H9 (cell line): ENCODE results near the gene ZNF547. TPM values are rescaled to one million over a fixed set of nuclear protein-coding genes. Genes with fewer than 3 reads are reported as not detected.
A peak's percentile ranks its signal among the peaks of the same experiment; 100 is the strongest.

Experiments used
- DNase-seq: peaks from one replicate; pipeline ENCODE4 v3.0.0-alpha.2; 2017
- H2AFZ ChIP-seq: one replicate; pipeline ENCODE4 v1.6.1; 2013; ENCODE audit warnings: mild to moderate bottlenecking, low read length, control low read depth, moderate library complexity
- H2AK5ac ChIP-seq: 2 replicates; pipeline ENCODE4 v1.6.1; 2013; ENCODE audit warnings: low read length, control low read depth, mixed read lengths; ENCODE audit not compliant: insufficient read length
- H2BK120ac ChIP-seq: one replicate; pipeline ENCODE4 v1.6.1; 2013; ENCODE audit warnings: low read depth, mild to moderate bottlenecking, low read length, control low read depth, inconsistent platforms; ENCODE audit not compliant: poor library complexity, severe bottlenecking
- H2BK12ac ChIP-seq: 2 replicates; pipeline ENCODE4 v1.6.1; 2013; ENCODE audit warnings: low read length, control low read depth, mixed read lengths, low read depth; ENCODE audit not compliant: insufficient read length
- H2BK15ac ChIP-seq: 2 replicates; pipeline ENCODE4 v1.6.1; 2013; ENCODE audit warnings: low read depth, low read length, control low read depth
- H2BK20ac ChIP-seq: one replicate; pipeline ENCODE4 v1.6.1; 2013; ENCODE audit warnings: low read depth, mild to moderate bottlenecking, low read length, control low read depth, inconsistent platforms; ENCODE audit not compliant: poor library complexity, severe bottlenecking
- H2BK5ac ChIP-seq: 2 replicates; pipeline ENCODE4 v1.6.1; 2013; ENCODE audit warnings: low read length, control low read depth, mixed read lengths; ENCODE audit not compliant: insufficient read length
- H3K14ac ChIP-seq: 2 replicates; pipeline ENCODE4 v1.6.1; 2013; ENCODE audit warnings: low read length, control low read depth; ENCODE audit not compliant: insufficient read depth
- H3K18ac ChIP-seq: 2 replicates; pipeline ENCODE4 v1.6.1; 2013; ENCODE audit warnings: low read depth, mild to moderate bottlenecking, mixed read lengths, low read length, control low read depth; ENCODE audit not compliant: insufficient read length
- H3K23ac ChIP-seq: 2 replicates; pipeline ENCODE4 v1.6.1; 2013; ENCODE audit warnings: low read length, control low read depth, mixed read lengths, low read depth; ENCODE audit not compliant: insufficient read length
- H3K23me2 ChIP-seq: 2 replicates; pipeline ENCODE4 v1.6.1; 2013; ENCODE audit warnings: low read depth, mild to moderate bottlenecking, mixed read lengths, low read length, control low read depth; ENCODE audit not compliant: insufficient read length, poor library complexity, severe bottlenecking
- H3K27ac ChIP-seq: 2 replicates; pipeline ENCODE4 v1.5.1; 2013; ENCODE audit warnings: low read length, control low read depth, mixed read lengths, low read depth; ENCODE audit not compliant: insufficient read length
- H3K27me3 ChIP-seq: 2 replicates; pipeline ENCODE4 v1.6.1; 2013; ENCODE audit warnings: low read length, control low read depth, inconsistent platforms; ENCODE audit not compliant: insufficient read depth
- H3K4ac ChIP-seq: 2 replicates; pipeline ENCODE4 v1.6.1; 2013; ENCODE audit warnings: low read depth, mild to moderate bottlenecking, control low read depth, inconsistent platforms, low read length, moderate library complexity
- H3K4me1 ChIP-seq: 2 replicates; pipeline ENCODE4 v1.6.1; 2013; ENCODE audit warnings: low read length, control low read depth, inconsistent platforms; ENCODE audit not compliant: insufficient read depth
- H3K4me2 ChIP-seq: 2 replicates; pipeline ENCODE4 v1.6.1; 2013; ENCODE audit warnings: low read length, control low read depth, mixed read lengths; ENCODE audit not compliant: insufficient read length, insufficient read depth
- H3K56ac ChIP-seq: 2 replicates; pipeline ENCODE4 v1.6.1; 2013; ENCODE audit warnings: low read depth, mild to moderate bottlenecking, mixed read lengths, low read length, control low read depth; ENCODE audit not compliant: insufficient read length
- H3K79me1 ChIP-seq: 2 replicates; pipeline ENCODE4 v1.6.1; 2013; ENCODE audit warnings: low read depth, mild to moderate bottlenecking, moderate library complexity, low read length, control low read depth, inconsistent platforms; ENCODE audit not compliant: insufficient read depth, poor library complexity, severe bottlenecking
- H3K79me2 ChIP-seq: 2 replicates; pipeline ENCODE4 v1.6.1; 2013; ENCODE audit warnings: low read length, control low read depth, inconsistent platforms; ENCODE audit not compliant: insufficient read depth
- H3K9ac ChIP-seq: 2 replicates; pipeline ENCODE4 v1.6.1; 2013; ENCODE audit warnings: low read length, control low read depth, mixed read lengths; ENCODE audit not compliant: insufficient read length; ENCODE audit errors: extremely low read depth
- H3K9me3 ChIP-seq: one replicate; pipeline ENCODE4 v1.6.1; 2013; ENCODE audit warnings: low read depth, low read length, inconsistent platforms; ENCODE audit not compliant: control insufficient read depth
- H3T11ph ChIP-seq: one replicate; pipeline ENCODE4 v1.6.1; 2013; ENCODE audit warnings: mild to moderate bottlenecking, low read length, control low read depth, inconsistent platforms
- H4K20me1 ChIP-seq: one replicate; pipeline ENCODE4 v1.6.1; 2013; ENCODE audit not compliant: control insufficient read depth, insufficient read length, insufficient read depth
- H4K5ac ChIP-seq: 2 replicates; pipeline ENCODE4 v1.6.1; 2013; ENCODE audit warnings: low read depth, mild to moderate bottlenecking, mixed read lengths, low read length, control low read depth; ENCODE audit not compliant: insufficient read length
- H4K8ac ChIP-seq: replicated peaks from 2 replicates; pipeline ENCODE4 v1.6.1; 2013; ENCODE audit warnings: low read length, control low read depth, mixed read lengths, low read depth; ENCODE audit not compliant: insufficient read length
- H4K91ac ChIP-seq: 2 replicates; pipeline ENCODE4 v1.6.1; 2013; ENCODE audit warnings: low read depth, mild to moderate bottlenecking, moderate library complexity, mixed read lengths, low read length, control low read depth; ENCODE audit not compliant: insufficient read length
- H3K27ac Mint-ChIP-seq, 3 experiments: 2 replicates in 2 of 3; 3 replicates in 1 of 3; pipeline ENCODE4 v1.8.0; 2020 to 2021; ENCODE audit warnings: mixed read lengths in 3 of 3, mild to moderate bottlenecking in 1 of 3, moderate library complexity in 1 of 3
- H3K27me3 Mint-ChIP-seq: 2 replicates; pipeline ENCODE4 v1.8.0; 2021; ENCODE audit warnings: low read depth, mild to moderate bottlenecking, moderate library complexity, mixed read lengths
- H3K36me3 Mint-ChIP-seq, 3 experiments: 2 replicates in 2 of 3; 3 replicates in 1 of 3; pipeline ENCODE4 v1.8.0; 2020 to 2021; ENCODE audit warnings: low read depth in 3 of 3, mixed read lengths in 3 of 3; ENCODE audit not compliant: insufficient read depth in 1 of 3
- H3K4me1 Mint-ChIP-seq, 2 experiments: 2 replicates each; pipeline ENCODE4 v1.8.0; 2020; ENCODE audit warnings: mixed read lengths in 2 of 2
- H3K4me3 Mint-ChIP-seq, 2 experiments: 2 replicates in 1 of 2; 3 replicates in 1 of 2; pipeline ENCODE4 v1.8.0; 2020 to 2021; ENCODE audit warnings: mild to moderate bottlenecking in 2 of 2, mixed read lengths in 2 of 2, moderate library complexity in 1 of 2
- H3K9me3 Mint-ChIP-seq, 2 experiments: 2 replicates in 1 of 2; 3 replicates in 1 of 2; pipeline ENCODE4 v1.8.0; 2020; ENCODE audit warnings: mild to moderate bottlenecking in 2 of 2, mixed read lengths in 2 of 2, moderate library complexity in 1 of 2
- CTCF ChIP-seq: fragments of 200-600 bp; sonication (generic); conservative IDR thresholded peaks from 3 replicates; pipeline ENCODE4 v1.8.0; 2021; ENCODE audit warnings: antibody characterized with exemption, mild to moderate bottlenecking
- WGBS: extraction: QIAGEN DNeasy Blood & Tissue Kit; methylation state at CpG from one replicate; pipeline ENCODE4 v1.1.7; 2013; ENCODE audit warnings: missing lambda C conversion rate, low lambda C conversion rate, mixed read lengths; ENCODE audit not compliant: insufficient read length; ENCODE audit errors: extremely low coverage; 5-methylcytosine and 5-hydroxymethylcytosine counted together
- total RNA-seq: library from RNA; stranded (reverse); gene quantifications from 2 replicates; pipeline ENCODE4 v1.2.1, GENCODE V29; 2021

Gene ZNF547
- total RNA-seq, 1 experiment from 2014 or later = 3.8 TPM

- H3K9me3 Mint-ChIP-seq = no peaks in the 10 kb centered on the region
- H3T11ph ChIP-seq = no peak overlapping the region
- no peaks in the 10 kb centered on the region for H3K27me3 ChIP-seq
- no CpG with 5 or more reads among the region's 11 CpGs for WGBS
- H3K56ac ChIP-seq = no peak overlapping the region
- DNase-seq = no peak
- H3K27ac Mint-ChIP-seq = peak overlapping the region in 1 of 3 experiments; percentile 22; a peak in 1 of 7 replicates
- H2AK5ac ChIP-seq = no peak overlapping the region
- no peak overlapping the region for H4K8ac ChIP-seq
- peaks cover 13% of the 10 kb centered on the region in 2 experiments for H3K4me1 Mint-ChIP-seq
- no peak overlapping the region for H2BK5ac ChIP-seq
- no peaks in the 10 kb centered on the region for H3K4me1 ChIP-seq
- H3K9me3 ChIP-seq = no peaks in the 10 kb centered on the region
- peaks cover 0 to 1% (median 0%) of the 10 kb centered on the region in 3 experiments; a peak in 1 of 7 replicates for H3K36me3 Mint-ChIP-seq
- H3K23ac ChIP-seq = no peak overlapping the region
- H3K23me2 ChIP-seq = peaks cover 6% of the 10 kb centered on the region
- no peak overlapping the region for H2BK20ac ChIP-seq
- no peak overlapping the region for H4K5ac ChIP-seq
- TF ChIP-seq CTCF = no peak
- no peaks in the 10 kb centered on the region for H4K20me1 ChIP-seq
- H4K91ac ChIP-seq = no peak overlapping the region
- H2AFZ ChIP-seq = peak overlapping the region; percentile 52
- no peak overlapping the region for H3K9ac ChIP-seq
- H3K79me1 ChIP-seq = no peaks in the 10 kb centered on the region
- no peak overlapping the region for H3K4ac ChIP-seq
- peaks cover 10% of the 10 kb centered on the region; the same call in 1 of the 2 replicates for H3K79me2 ChIP-seq
- no peak overlapping the region for H2BK15ac ChIP-seq
- peak overlapping the region; percentile 32 for H3K4me2 ChIP-seq
- no peak overlapping the region for H3K18ac ChIP-seq
- no peak overlapping the region for H2BK120ac ChIP-seq
- H2BK12ac ChIP-seq = no peak overlapping the region
- peaks cover 16% of the 10 kb centered on the region for H3K27me3 Mint-ChIP-seq
- no peak overlapping the region for H3K27ac ChIP-seq
- H3K14ac ChIP-seq = no peak overlapping the region
- peak overlapping the region; percentile 92 to 96 for H3K4me3 Mint-ChIP-seq
Observed at GRCh38 chr19:57389194-57389729, 25.9 kb downstream of the ZNF547 start.
